B cell (primary cell): ENCODE results near the gene NUAK1. TPM values are rescaled to one million over a fixed set of nuclear protein-coding genes. Genes with fewer than 3 reads are reported as not detected.

Source experiments
- ATAC-seq: fragments of 200-7000 bp; cut with Tn5 transposase; one replicate; pipeline ENCODE4 v1.10.0; 2021; ENCODE audit warnings: low read depth, mild to moderate bottlenecking, moderate number of reproducible peaks, moderate library complexity
- CTCF ChIA-PET: fragments of 350-600 bp; sonication (Branson Sonifier 250); formaldehyde crosslinking; loops from one replicate; lab custom pipeline; 2021; ENCODE audit warnings: antibody characterized with exemption, inconsistent platforms; lab: Charles Lee
- POLR2A ChIA-PET: fragments of 350-600 bp; sonication (Branson Sonifier 250); formaldehyde crosslinking; loops from one replicate; lab custom pipeline; 2021; ENCODE audit warnings: antibody characterized with exemption; lab: Charles Lee
- DNase-seq: peaks from one replicate; pipeline ENCODE4 v3.0.0; 2013
- H2AFZ ChIP-seq: 2 replicates; pipeline ENCODE4 v1.6.1; 2012; ENCODE audit warnings: mild to moderate bottlenecking, low read depth, low read length; ENCODE audit not compliant: insufficient read depth, poor library complexity, severe bottlenecking
- H3K27ac ChIP-seq, 2 donors: 1 replicate in 1 of 2; 2 replicates in 1 of 2; pipeline ENCODE4 v1.5.1; 2012 to 2013; ENCODE audit warnings: low read length in 2 of 2, mild to moderate bottlenecking in 2 of 2, moderate library complexity in 1 of 2
- H3K27me3 ChIP-seq, 4 experiments: fragments of 200-600 bp in 1 of 4; sonication (generic) in 1 of 4; replicated peaks in 1 of 4; 1 replicate in 2 of 4; 2 replicates in 2 of 4; pipeline versions ENCODE4 v1.6.1 to v1.7.0; 2013 to 2016; ENCODE audit warnings: low read length in 3 of 4, mild to moderate bottlenecking in 2 of 4, mixed read lengths in 1 of 4, moderate library complexity in 1 of 4; ENCODE audit not compliant: insufficient read depth in 4 of 4, control insufficient read depth in 3 of 4; ENCODE audit errors: control extremely low read depth in 1 of 4
- H3K36me3 ChIP-seq, 2 experiments: replicated peaks in 1 of 2; 1 replicate in 1 of 2; 2 replicates in 1 of 2; pipeline versions ENCODE4 v1.6.1 to v1.7.1; 2013; ENCODE audit warnings: low read length in 1 of 2; ENCODE audit not compliant: insufficient read depth in 2 of 2, control insufficient read depth in 1 of 2; ENCODE audit errors: control extremely low read depth in 1 of 2, extremely low read depth in 1 of 2
- H3K4me1 ChIP-seq, 2 donors: fragments of 200-600 bp in 1 of 2; sonication (generic) in 1 of 2; 1 replicate in 1 of 2; 2 replicates in 1 of 2; pipeline versions ENCODE4 v1.5.1 to v1.6.1; 2013 to 2017; ENCODE audit warnings: low read length in 2 of 2; ENCODE audit not compliant: control insufficient read depth in 2 of 2, insufficient read depth in 2 of 2
- H3K4me2 ChIP-seq: replicated peaks from 2 replicates; pipeline ENCODE3; 2012; ENCODE audit warnings: mild to moderate bottlenecking, low read depth, low read length; ENCODE audit not compliant: poor library complexity, severe bottlenecking
- H3K4me3 ChIP-seq, 5 experiments: fragments of 200-600 bp in 1 of 5; sonication (generic) in 1 of 5; 1 replicate in 3 of 5; 2 replicates in 2 of 5; pipeline versions ENCODE4 v1.5.1 to v1.7.0; 2011 to 2016; ENCODE audit warnings: low read length in 4 of 5, mild to moderate bottlenecking in 4 of 5, low read depth in 2 of 5, control low read depth in 1 of 5, moderate library complexity in 1 of 5; ENCODE audit not compliant: insufficient read depth in 1 of 5; ENCODE audit errors: control extremely low read depth in 1 of 5, extremely low read depth in 1 of 5
- H3K79me2 ChIP-seq: fragments of 200-600 bp; sonication (generic); one replicate; pipeline ENCODE4 v1.6.0; 2016; ENCODE audit warnings: low read length; ENCODE audit not compliant: control insufficient read depth, insufficient read depth
- H3K9ac ChIP-seq: fragments of 200-600 bp; sonication (generic); 2 replicates; pipeline ENCODE4 v1.6.1; 2017; ENCODE audit warnings: mild to moderate bottlenecking, low read length, moderate library complexity
- H3K9me3 ChIP-seq, 3 donors: one replicate each; pipeline versions ENCODE4 v1.6.1 to v1.7.1; 2013; ENCODE audit warnings: low read length in 2 of 3; ENCODE audit not compliant: control insufficient read depth in 2 of 3, insufficient read depth in 1 of 3; ENCODE audit errors: control extremely low read depth in 1 of 3
- H4K20me1 ChIP-seq: 2 replicates; pipeline ENCODE4 v1.6.0; 2012; ENCODE audit warnings: mild to moderate bottlenecking, low read length; ENCODE audit not compliant: insufficient read depth, control insufficient read depth, poor library complexity, severe bottlenecking
- H3K27ac Mint-ChIP-seq: one replicate; pipeline ENCODE4 v1.8.0; 2021; ENCODE audit warnings: mixed read lengths
- H3K27me3 Mint-ChIP-seq: one replicate; pipeline ENCODE4 v1.8.0; 2021; ENCODE audit warnings: mixed read lengths
- H3K4me1 Mint-ChIP-seq: one replicate; pipeline ENCODE4 v1.8.0; 2021; ENCODE audit warnings: mixed read lengths
- H3K4me3 Mint-ChIP-seq: one replicate; pipeline ENCODE4 v1.8.0; 2021; ENCODE audit warnings: mixed read lengths
- H3K9me3 Mint-ChIP-seq: one replicate; pipeline ENCODE4 v1.8.0; 2022; ENCODE audit warnings: mixed read lengths; ENCODE audit not compliant: insufficient read depth
- EZH2 ChIP-seq: IDR thresholded peaks from 2 replicates; pipeline ENCODE4 v1.6.1; 2012; ENCODE audit warnings: borderline replicate concordance, low read depth, mild to moderate bottlenecking, moderate library complexity, low read length; ENCODE audit not compliant: insufficient read depth, poor library complexity, severe bottlenecking
- WGBS: methylation state at CpG from one replicate; pipeline ENCODE4 v1.1.5; 2013; ENCODE audit warnings: missing lambda C conversion rate; ENCODE audit not compliant: insufficient coverage; 5-methylcytosine and 5-hydroxymethylcytosine counted together
- intact Hi-C: fragments of 100-400 bp; cut with micrococcal nuclease; formaldehyde crosslinking; loops from one replicate; pipeline ENCODE4 v1.10.0; 2022
- polyA plus RNA-seq: library from polyadenylated mRNA; depleted of rRNA; stranded (reverse); fragments of >200 nt; gene quantifications from 2 replicates; pipeline ENCODE4 v1.2.3, GENCODE V29; 2012
- total RNA-seq, 2 donors: library from RNA; stranded (reverse); fragments of 120-200 nt in 1 of 2; gene quantifications; 1 replicate in 1 of 2; 2 replicates in 1 of 2; pipeline versions ENCODE4 v1.2.3 to v1.2.4, GENCODE V29; 2013 to 2022
- TF ChIP-seq, protein P1 (sequence below): fragments of 200-600 bp; IDR thresholded peaks from one replicate; pipeline ENCODE4 v1.8.0; 2022; ENCODE audit warnings: antibody characterized with exemption, mild to moderate bottlenecking

Gene NUAK1
- total and polyA plus RNA-seq, 2 donors (not counting 1 experiment from before 2014, with no cell fraction given) = not detected

GRCh38 chr12:106107566-106107965 is 31.2 kb downstream of the NUAK1 start:
- Mint-ChIP-seq H3K4me3 (no peak overlapping the region), H3K27ac (no peak overlapping the region), H3K4me1 (no peaks in the 10 kb centered on the region), H3K27me3 (peaks cover 37% of the 10 kb centered on the region), H3K9me3 (no peaks in the 10 kb centered on the region)
- no peak overlapping the region for H2AFZ ChIP-seq
- no peak overlapping the region for H3K9ac ChIP-seq
- H3K79me2 ChIP-seq = no peaks in the 10 kb centered on the region
- intact Hi-C loops = no loop called here
- CTCF ChIA-PET = interaction anchor here (1.1 kb wide), 1 partner anchor 29 kb away, joined by 3 read pairs; no protein-coding TSS in a partner anchor
- H3K27ac ChIP-seq = no peak overlapping the region
- no peaks in the 10 kb centered on the region for H3K9me3 ChIP-seq
- H3K36me3 ChIP-seq = no peaks in the 10 kb centered on the region
- peaks cover 0 to 2% (median 0%) of the 10 kb centered on the region in 4 experiments for H3K27me3 ChIP-seq
- TF ChIP-seq, protein P1, sequence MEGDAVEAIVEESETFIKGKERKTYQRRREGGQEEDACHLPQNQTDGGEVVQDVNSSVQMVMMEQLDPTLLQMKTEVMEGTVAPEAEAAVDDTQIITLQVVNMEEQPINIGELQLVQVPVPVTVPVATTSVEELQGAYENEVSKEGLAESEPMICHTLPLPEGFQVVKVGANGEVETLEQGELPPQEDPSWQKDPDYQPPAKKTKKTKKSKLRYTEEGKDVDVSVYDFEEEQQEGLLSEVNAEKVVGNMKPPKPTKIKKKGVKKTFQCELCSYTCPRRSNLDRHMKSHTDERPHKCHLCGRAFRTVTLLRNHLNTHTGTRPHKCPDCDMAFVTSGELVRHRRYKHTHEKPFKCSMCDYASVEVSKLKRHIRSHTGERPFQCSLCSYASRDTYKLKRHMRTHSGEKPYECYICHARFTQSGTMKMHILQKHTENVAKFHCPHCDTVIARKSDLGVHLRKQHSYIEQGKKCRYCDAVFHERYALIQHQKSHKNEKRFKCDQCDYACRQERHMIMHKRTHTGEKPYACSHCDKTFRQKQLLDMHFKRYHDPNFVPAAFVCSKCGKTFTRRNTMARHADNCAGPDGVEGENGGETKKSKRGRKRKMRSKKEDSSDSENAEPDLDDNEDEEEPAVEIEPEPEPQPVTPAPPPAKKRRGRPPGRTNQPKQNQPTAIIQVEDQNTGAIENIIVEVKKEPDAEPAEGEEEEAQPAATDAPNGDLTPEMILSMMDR = no peak
- TF ChIP-seq EZH2 = no peak
- POLR2A ChIA-PET = no interaction called here
- no peak overlapping the region for H3K4me3 ChIP-seq
- DNase-seq (no peak), ATAC-seq (no peak)
- H3K4me2 ChIP-seq = no peak overlapping the region
- 72% methylated on average over 2 of the region's 2 CpGs for WGBS
- H4K20me1 ChIP-seq = no peaks in the 10 kb centered on the region
- H3K4me1 ChIP-seq = no peaks in the 10 kb centered on the region

GRCh38 chr12:106106892-106107291 is 31.9 kb downstream of the NUAK1 start:
- CTCF ChIA-PET = no interaction called here
- ATAC-seq = no peak
- Histone ChIP-seq H3K9ac (no peak overlapping the region), H3K36me3 (no peaks in the 10 kb centered on the region), H2AFZ (no peak overlapping the region), H3K4me2 (no peak overlapping the region), H3K4me1 (no peaks in the 10 kb centered on the region), H3K4me3 (no peak overlapping the region), H3K79me2 (no peaks in the 10 kb centered on the region), H3K27me3 (peaks cover 0 to 2% (median 0%) of the 10 kb centered on the region in 4 experiments), H4K20me1 (no peaks in the 10 kb centered on the region), H3K9me3 (no peaks in the 10 kb centered on the region), H3K27ac (no peak overlapping the region)
- intact Hi-C loops = no loop called here
- TF ChIP-seq, protein P1 = no peak
- TF ChIP-seq EZH2 = no peak
- no peak for DNase-seq
- POLR2A ChIA-PET = no interaction called here
- no peak overlapping the region for H3K4me3 Mint-ChIP-seq
- H3K9me3 Mint-ChIP-seq = no peaks in the 10 kb centered on the region
- no peaks in the 10 kb centered on the region for H3K4me1 Mint-ChIP-seq
- H3K27ac Mint-ChIP-seq = no peak overlapping the region
- 59% methylated on average over 6 of the region's 6 CpGs for WGBS
- H3K27me3 Mint-ChIP-seq = peaks cover 40% of the 10 kb centered on the region
